ENCODE results near the gene LIG1. TPM values are rescaled to one million over a fixed set of nuclear protein-coding genes. Genes with fewer than 3 reads are reported as not detected.
A peak's percentile ranks its signal among the peaks of the same experiment; 100 is the strongest.

The LIG1 gene
- total and polyA plus RNA-seq, 2 of the 13 experiments (the other 11 are each of a cell fraction or from before 2014, with no cell fraction given): 20.1 to 64.4 TPM

- no peaks in the 10 kb centered on the region for H3K79me2 ChIP-seq (ENCODE audit: insufficient read depth, low read length)
- TSS peak; percentile 67 for BruUV-seq (replicated peaks)
- DNase-seq (ENCODE audit: low spot score) (no peak), ATAC-seq (no peak), FAIRE-seq (no peak)
- H3K4me3 ChIP-seq (replicated peaks in 1 of 3; ENCODE audit: insufficient read depth in 1 of 3, low read depth in 2 of 3, low read length in 3 of 3): no peak overlapping the region
- peaks cover 5 to 40% of the 10 kb centered on the region in 2 experiments; a peak in 3 of 5 replicates for H3K36me3 ChIP-seq (replicated peaks in 1 of 2; ENCODE audit: control insufficient read depth in 1 of 2, insufficient read depth in 2 of 2, low read length in 2 of 2)
- CTCF ChIA-PET (ENCODE audit: low intra/inter-chr PET ratio, low total read pairs): no interaction called here
- no peaks in the 10 kb centered on the region for H3K4me1 ChIP-seq (ENCODE audit: insufficient read depth, low read length)
- 100% methylated on average over 3 of the region's 6 CpGs for WGBS (ENCODE audit: low lambda C conversion rate)
- in situ Hi-C loops (cut with HindIII; ENCODE audit: extremely low pct_ligation_motif_present, low pct_unique_long_range_greater_than_20kb): no loop called here
- H2AFZ ChIP-seq (ENCODE audit: low read length): no peak overlapping the region
- POLR2A ChIA-PET: no interaction called here
- TF ChIP-seq, protein P1, sequence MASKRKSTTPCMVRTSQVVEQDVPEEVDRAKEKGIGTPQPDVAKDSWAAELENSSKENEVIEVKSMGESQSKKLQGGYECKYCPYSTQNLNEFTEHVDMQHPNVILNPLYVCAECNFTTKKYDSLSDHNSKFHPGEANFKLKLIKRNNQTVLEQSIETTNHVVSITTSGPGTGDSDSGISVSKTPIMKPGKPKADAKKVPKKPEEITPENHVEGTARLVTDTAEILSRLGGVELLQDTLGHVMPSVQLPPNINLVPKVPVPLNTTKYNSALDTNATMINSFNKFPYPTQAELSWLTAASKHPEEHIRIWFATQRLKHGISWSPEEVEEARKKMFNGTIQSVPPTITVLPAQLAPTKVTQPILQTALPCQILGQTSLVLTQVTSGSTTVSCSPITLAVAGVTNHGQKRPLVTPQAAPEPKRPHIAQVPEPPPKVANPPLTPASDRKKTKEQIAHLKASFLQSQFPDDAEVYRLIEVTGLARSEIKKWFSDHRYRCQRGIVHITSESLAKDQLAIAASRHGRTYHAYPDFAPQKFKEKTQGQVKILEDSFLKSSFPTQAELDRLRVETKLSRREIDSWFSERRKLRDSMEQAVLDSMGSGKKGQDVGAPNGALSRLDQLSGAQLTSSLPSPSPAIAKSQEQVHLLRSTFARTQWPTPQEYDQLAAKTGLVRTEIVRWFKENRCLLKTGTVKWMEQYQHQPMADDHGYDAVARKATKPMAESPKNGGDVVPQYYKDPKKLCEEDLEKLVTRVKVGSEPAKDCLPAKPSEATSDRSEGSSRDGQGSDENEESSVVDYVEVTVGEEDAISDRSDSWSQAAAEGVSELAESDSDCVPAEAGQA (IDR thresholded peaks at IDR 0.05; ENCODE audit: low read depth): no peak
- TF ChIP-seq, protein P1 (CRISPR knock-in tag; IDR thresholded peaks at IDR 0.05; ENCODE audit: borderline replicate concordance): no peak
- TF ChIP-seq SUZ12 (IDR thresholded peaks at IDR 0.05; ENCODE audit: low read depth, low read length) (no peak), CREB3 (CRISPR knock-in tag; IDR thresholded peaks at IDR 0.05) (no peak), ZNF589 (CRISPR knock-in tag; conservative IDR thresholded peaks at IDR 0.05) (no peak), FOXO4 (CRISPR knock-in tag; conservative IDR thresholded peaks at IDR 0.05) (no peak), PHF8 (CRISPR knock-in tag; IDR thresholded peaks at IDR 0.05) (no peak), ZNF33A (CRISPR knock-in tag; IDR thresholded peaks at IDR 0.05; ENCODE audit: borderline replicate concordance) (no peak), WIZ (CRISPR knock-in tag; IDR thresholded peaks at IDR 0.05) (no peak), ISX (CRISPR knock-in tag; conservative IDR thresholded peaks at IDR 0.05) (no peak), KDM6A (CRISPR knock-in tag; IDR thresholded peaks at IDR 0.05; ENCODE audit: low read depth) (no peak), ZNF264 (CRISPR knock-in tag; IDR thresholded peaks at IDR 0.05) (no peak)
- no peaks in the 10 kb centered on the region for H4K20me1 ChIP-seq (ENCODE audit: insufficient read depth, low read length)
- H3K27me3 ChIP-seq (ENCODE audit: control insufficient read depth in 1 of 2, insufficient read depth in 2 of 2, low read length in 2 of 2): no peaks in the 10 kb centered on the region
- H3K4me2 ChIP-seq (ENCODE audit: low read depth, low read length): no peak overlapping the region
- intact Hi-C loops (cut with micrococcal nuclease; ENCODE audit: unreplicated experiment): no loop called here
- no peaks in the 10 kb centered on the region for H3K9me3 ChIP-seq (ENCODE audit: low read length)
- H3K9ac ChIP-seq (ENCODE audit: insufficient read depth, low read depth, low read length): no peak overlapping the region
- no peak overlapping the region for H3K27ac ChIP-seq (ENCODE audit: extremely low read length, insufficient read depth, low read length)
Measured at GRCh38 chr19:48139053-48139452, 31.1 kb downstream of the LIG1 start.
